Endothelial cell (in vitro differentiated cells): ENCODE results near the gene THRB. TPM values are rescaled to one million over a fixed set of nuclear protein-coding genes. Genes with fewer than 3 reads are reported as not detected.
"Not testable (repeated sequence)": the region's sequence is repeated elsewhere in the genome, so short reads cannot be mapped to it uniquely, and the experiment has no call there.

Experiments
- DNase-seq: peaks from one replicate; pipeline ENCODE4 v3.0.0; 2021; ENCODE audit warnings: low spot score
- H3K27ac Mint-ChIP-seq: one replicate; pipeline ENCODE4 v1.8.0; 2021; ENCODE audit warnings: mixed read lengths, inconsistent platforms; ENCODE audit not compliant: unreplicated experiment
- H3K27me3 Mint-ChIP-seq: one replicate; pipeline ENCODE4 v1.8.0; 2021; ENCODE audit warnings: mild to moderate bottlenecking, moderate library complexity, mixed read lengths, inconsistent platforms; ENCODE audit not compliant: unreplicated experiment
- H3K36me3 Mint-ChIP-seq: one replicate; pipeline ENCODE4 v1.8.0; 2021; ENCODE audit warnings: mild to moderate bottlenecking, low read depth, mixed read lengths, inconsistent platforms; ENCODE audit not compliant: unreplicated experiment
- H3K4me1 Mint-ChIP-seq: one replicate; pipeline ENCODE4 v1.8.0; 2021; ENCODE audit warnings: mild to moderate bottlenecking, mixed read lengths, inconsistent platforms; ENCODE audit not compliant: unreplicated experiment
- H3K4me3 Mint-ChIP-seq: one replicate; pipeline ENCODE4 v1.8.0; 2021; ENCODE audit warnings: mild to moderate bottlenecking, mixed read lengths, inconsistent platforms; ENCODE audit not compliant: unreplicated experiment
- H3K9me3 Mint-ChIP-seq: one replicate; pipeline ENCODE4 v1.8.0; 2021; ENCODE audit warnings: mixed read lengths, inconsistent platforms; ENCODE audit not compliant: unreplicated experiment
- CTCF ChIP-seq: fragments of 200-600 bp; sonication (generic); IDR thresholded peaks from one replicate; pipeline ENCODE4 v1.5.0; 2021; ENCODE audit warnings: antibody characterized with exemption; ENCODE audit not compliant: unreplicated experiment
- total RNA-seq: library from RNA; stranded (reverse); fragmentation: NEBNext Ultra II Directional; extraction: Animal tissue kit (Norgen Biotek cat#: 25700); gene quantifications from one replicate; pipeline ENCODE4 v1.2.1, GENCODE V29; 2021; ENCODE audit not compliant: unreplicated experiment

THRB gene
- total RNA-seq, 1 donor from 2014 or later = 0.38 TPM

GRCh38 chr3:24434651-24435050 is 60.0 kb downstream of the THRB start:
- H3K9me3 Mint-ChIP-seq = no peaks in the 10 kb centered on the region
- TF ChIP-seq CTCF = no peak
- no peaks in the 10 kb centered on the region for H3K36me3 Mint-ChIP-seq
- H3K4me1 Mint-ChIP-seq = no peaks in the 10 kb centered on the region
- no peak overlapping the region for H3K4me3 Mint-ChIP-seq
- no peak for DNase-seq
- no peak overlapping the region for H3K27ac Mint-ChIP-seq
- peaks cover 4% of the 10 kb centered on the region for H3K27me3 Mint-ChIP-seq

- Mint-ChIP-seq H3K36me3 (no peaks in the 10 kb centered on the region), H3K4me3 (no peak overlapping the region), H3K27me3 (peaks cover 4% of the 10 kb centered on the region), H3K27ac (no peak overlapping the region), H3K9me3 (no peaks in the 10 kb centered on the region), H3K4me1 (no peaks in the 10 kb centered on the region)
- TF ChIP-seq CTCF = no peak
- no peak for DNase-seq
Observed at GRCh38 chr3:24433838-24434591, 60.6 kb downstream of the THRB start.

- Mint-ChIP-seq H3K27ac (no peak overlapping the region), H3K4me3 (no peak overlapping the region), H3K9me3 (no peaks in the 10 kb centered on the region), H3K36me3 (no peaks in the 10 kb centered on the region), H3K4me1 (no peaks in the 10 kb centered on the region), H3K27me3 (peaks cover 4% of the 10 kb centered on the region)
- no peak for TF ChIP-seq CTCF
- no peak for DNase-seq
Observed at GRCh38 chr3:24432989-24433388, 61.7 kb downstream of the THRB start.

GRCh38 chr3:24428481-24428880 is 66.2 kb downstream of the THRB start:
- H3K4me3 Mint-ChIP-seq = no peak overlapping the region
- H3K9me3 Mint-ChIP-seq = no peaks in the 10 kb centered on the region
- H3K27me3 Mint-ChIP-seq = peaks cover 1% of the 10 kb centered on the region
- no peak overlapping the region for H3K27ac Mint-ChIP-seq
- TF ChIP-seq CTCF = no peak
- H3K36me3 Mint-ChIP-seq = no peaks in the 10 kb centered on the region
- DNase-seq = no peak
- H3K4me1 Mint-ChIP-seq = no peaks in the 10 kb centered on the region

GRCh38 chr3:24426896-24427295 is 67.8 kb downstream of the THRB start:
- Mint-ChIP-seq H3K9me3 (no peaks in the 10 kb centered on the region), H3K4me1 (no peaks in the 10 kb centered on the region), H3K27ac (no peak overlapping the region), H3K36me3 (no peaks in the 10 kb centered on the region), H3K4me3 (no peak overlapping the region), H3K27me3 (peaks cover 1% of the 10 kb centered on the region)
- no peak for DNase-seq
- no peak for TF ChIP-seq CTCF

- not testable (repeated sequence) for H3K4me1 Mint-ChIP-seq, H3K9me3 Mint-ChIP-seq, H3K4me3 Mint-ChIP-seq
Observed at GRCh38 chr3:24420829-24421228, 73.8 kb downstream of the THRB start.

More at GRCh38 chr3:24420829-24421228, 73.8 kb downstream of the THRB start:
- H3K27ac Mint-ChIP-seq, H3K27me3 Mint-ChIP-seq, DNase-seq, H3K36me3 Mint-ChIP-seq: not testable (repeated sequence)
